ENCODE measurements around the gene VAX1.
"Not testable (repeated sequence)": the region's sequence is repeated elsewhere in the genome, so short reads cannot be mapped to it uniquely, and the experiment has no call there.

Gene VAX1, protein sequence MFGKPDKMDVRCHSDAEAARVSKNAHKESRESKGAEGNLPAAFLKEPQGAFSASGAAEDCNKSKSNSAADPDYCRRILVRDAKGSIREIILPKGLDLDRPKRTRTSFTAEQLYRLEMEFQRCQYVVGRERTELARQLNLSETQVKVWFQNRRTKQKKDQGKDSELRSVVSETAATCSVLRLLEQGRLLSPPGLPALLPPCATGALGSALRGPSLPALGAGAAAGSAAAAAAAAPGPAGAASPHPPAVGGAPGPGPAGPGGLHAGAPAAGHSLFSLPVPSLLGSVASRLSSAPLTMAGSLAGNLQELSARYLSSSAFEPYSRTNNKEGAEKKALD
- 0 to 0.13 (median 0) reads per million in 18 experiments for total RNA-seq

DNA sequence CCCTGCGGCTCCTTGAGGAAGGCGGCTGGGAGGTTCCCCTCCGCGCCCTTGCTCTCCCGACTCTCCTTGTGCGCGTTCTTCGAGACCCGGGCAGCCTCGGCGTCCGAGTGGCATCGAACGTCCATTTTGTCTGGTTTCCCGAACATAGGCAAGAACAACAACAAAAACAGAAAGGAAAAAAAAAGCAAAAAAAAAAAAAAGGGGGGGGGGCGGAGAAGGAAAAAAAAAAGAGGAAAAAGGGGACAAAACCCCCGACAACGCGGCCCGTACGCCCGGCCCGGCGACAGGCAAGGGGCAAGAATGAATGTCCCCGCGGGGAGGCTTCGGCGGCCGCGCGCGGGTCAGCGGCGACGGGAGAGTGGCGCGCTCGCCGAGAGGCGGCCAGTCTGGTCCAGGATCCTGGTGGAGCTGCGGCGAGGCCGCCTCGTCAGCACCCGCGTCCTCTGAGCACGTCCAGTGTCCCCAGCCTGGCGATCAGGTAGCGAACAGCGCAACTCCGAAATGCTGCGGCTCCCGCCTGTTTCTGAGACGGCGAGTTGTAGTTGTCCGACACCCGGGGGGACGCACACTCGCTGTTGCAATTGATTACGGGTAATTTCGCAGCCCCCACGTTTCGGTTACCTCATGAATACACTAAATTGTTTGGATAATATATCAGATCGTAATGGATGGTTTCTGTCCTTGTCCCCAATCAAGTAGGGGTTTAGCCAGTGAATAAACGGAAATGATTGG lies at the start of gene VAX1:
VAX1 (minus strand) TSS at position 360 of the 732 bp plus-strand sequence; CDS start at position 146, 214 bp downstream.
- DNase-seq, result no peak

DNA sequence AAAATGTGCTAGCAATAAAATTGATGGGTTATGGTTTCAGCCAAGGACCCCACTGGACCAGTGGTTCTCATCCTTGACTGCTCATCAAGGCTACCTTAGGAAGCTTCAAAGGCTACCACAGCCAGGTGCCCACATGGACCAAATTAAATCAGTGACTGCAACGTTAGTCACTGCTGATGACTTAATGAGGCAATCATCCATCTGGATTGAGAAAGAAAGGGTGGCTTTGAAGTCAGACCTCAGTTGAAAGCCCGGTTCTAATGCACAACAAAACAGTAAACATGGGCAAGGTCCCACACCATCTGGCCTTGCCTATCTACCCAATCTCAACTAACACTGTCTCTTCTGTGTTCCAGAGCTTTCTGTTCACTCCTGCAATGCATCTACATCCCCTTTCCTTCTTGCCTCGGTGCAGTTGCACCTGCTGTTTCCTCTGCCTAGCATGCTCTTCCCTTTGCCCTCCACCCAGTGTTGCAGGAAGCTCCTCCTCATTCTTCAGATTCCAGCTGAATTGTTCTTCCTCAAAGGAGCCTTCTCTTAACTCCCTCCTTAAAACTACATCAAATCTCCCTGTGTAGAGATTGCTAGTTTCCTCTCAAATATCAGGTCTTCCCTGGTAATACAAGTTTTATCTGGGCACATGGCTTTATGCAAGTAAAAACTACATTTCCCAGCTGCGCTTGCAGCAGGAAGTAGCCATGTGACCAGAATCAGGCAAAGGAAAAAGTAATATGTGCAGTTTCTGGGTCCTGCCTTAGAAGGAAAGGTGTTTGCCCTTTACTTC lies 49.0 kb upstream of the VAX1 start:
- no peak for DNase-seq

DNA sequence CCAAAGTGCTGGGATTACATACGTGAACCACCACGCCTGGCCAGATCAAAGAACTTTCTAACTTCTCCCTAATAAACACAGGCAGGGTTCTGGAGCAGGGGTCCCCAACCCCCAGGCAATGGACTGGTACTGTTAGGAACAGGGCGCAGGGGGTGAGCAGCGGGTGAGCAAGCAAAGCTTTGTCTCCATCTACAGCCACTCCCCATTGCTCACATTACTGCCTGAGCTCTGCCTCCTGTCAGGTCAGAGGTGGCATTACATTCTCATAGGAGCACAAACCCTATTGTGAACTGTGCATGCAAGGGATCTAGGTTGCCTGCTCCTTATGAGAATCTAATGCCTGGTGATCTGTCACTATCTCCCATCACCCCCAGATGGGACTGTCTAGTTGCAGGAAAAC lies 47.7 kb upstream of the VAX1 start:
- not testable (repeated sequence) for DNase-seq

DNA sequence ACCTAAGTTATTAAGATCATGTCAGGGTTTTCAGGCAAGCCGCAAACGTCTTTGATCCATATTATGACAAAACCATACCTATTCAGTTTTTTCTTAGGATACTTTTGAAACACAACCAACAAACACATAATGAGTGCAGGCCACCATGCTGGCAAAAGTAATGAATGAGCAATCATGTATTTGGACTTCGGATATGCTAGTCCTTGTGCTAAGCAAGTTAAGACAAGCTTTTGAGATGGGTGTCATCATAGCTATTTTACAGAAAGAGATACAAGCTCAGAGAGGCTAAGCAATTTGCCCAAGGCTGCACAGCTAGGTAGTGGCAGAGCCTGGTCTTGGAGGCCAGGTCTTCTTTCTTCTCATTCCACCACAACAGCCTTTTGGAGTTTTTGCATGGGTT lies 46.8 kb upstream of the VAX1 start:
- DNase-seq, result no peak

DNA sequence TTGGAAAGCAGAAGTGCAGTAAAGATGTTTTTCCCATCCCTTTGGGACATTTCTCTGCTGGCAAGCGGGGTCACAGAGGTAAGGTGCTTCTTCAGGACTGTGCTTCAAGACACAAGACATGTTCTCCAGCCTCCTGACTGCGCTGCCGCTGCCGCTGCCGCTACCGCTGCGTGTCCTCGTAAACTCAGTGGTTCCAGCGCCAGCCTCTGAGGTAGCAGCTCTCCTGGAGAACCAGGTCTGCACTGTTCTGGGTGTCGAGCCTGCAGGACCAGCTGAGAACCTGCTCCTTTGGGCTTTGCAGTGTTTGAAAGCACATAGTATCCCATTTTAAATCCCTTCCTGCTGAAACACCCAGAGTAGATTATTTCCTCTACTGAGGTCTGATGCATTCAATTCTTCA lies 46.2 kb upstream of the VAX1 start:
- no peak for DNase-seq

DNA sequence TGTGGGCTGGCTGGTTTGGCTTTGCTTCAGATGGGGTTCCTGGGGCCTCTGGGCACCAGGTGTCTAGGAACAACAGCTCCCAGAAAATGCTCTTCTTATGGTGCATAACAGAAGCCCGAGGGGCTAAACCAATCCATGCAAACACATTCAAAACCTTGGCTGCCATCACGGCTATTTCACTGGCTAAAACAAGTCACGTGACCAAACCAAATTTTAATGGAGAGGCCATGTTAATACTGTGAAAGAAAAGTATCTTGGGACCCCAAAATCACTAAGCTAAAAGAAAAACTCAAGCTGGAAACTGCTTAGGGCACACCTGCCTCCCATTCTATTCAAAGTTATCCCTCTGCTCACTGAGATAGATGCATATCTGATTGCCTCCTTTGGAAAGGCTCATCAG lies 40.1 kb upstream of the VAX1 start:
- no peak for DNase-seq

DNA sequence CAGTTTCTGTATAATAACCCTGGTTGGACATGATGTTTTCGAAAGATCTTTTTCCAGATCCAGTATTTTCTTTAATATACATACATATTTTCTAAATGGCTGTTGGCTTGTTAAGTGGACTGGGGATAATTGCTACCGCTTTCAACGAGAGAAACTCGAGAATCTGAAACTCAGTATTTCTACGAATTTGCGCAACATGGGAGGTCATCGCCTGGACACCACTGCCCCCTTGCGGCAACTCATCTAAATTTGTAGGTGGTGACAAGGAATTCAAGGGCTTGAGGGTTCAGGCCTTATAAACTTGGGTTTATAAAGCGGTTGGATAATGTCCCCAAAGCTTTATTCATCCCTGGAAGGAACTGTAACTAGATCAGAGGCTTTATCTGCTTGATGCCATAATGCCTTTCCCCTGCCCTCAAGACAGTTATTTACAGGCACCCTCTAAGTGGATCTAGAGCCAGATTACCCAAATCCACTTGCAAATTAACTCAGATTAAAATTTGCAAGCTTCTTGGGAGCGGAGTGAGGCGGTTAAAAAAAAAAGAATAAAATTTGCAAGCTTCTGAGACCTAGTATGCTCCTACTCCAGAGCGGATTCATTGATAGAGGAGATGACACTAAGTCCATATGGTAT lies 37.9 kb upstream of the VAX1 start:
- DNase-seq, result peak; percentile 80 to 84

DNA sequence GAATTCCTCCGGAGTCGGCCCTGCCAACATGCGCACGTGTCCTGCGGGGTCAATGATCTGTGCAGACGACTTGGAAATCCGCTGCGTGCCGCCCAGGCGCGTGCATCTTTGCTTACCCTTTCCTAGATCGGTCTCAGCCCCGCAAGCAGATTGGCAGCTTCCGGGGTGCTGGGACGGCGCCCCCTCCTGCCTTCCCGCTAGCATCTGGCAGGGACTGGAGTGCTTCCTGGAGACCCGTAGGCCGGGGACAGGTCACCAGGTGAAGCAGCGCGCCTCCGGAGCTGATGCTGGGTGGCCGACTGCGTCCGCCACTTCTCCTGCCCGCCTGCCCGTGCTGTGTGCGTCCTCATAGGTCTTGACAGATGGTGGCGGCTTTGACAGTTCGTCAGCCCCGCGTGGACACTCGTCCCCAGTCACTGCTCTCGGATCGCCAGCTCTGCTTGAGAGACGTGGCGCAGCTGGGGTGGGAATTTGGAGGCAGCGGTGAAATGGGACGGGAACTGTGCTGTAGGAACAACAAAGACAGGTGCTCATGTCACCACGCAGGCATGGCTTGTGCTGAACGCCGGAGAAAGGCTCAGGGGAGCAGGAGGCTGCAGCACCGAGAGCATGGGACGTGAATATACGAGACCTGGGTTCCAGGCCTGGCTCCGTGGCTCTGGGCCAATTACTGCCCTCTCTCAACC lies 37.3 kb upstream of the VAX1 start:
- DNase-seq, result no peak

DNA sequence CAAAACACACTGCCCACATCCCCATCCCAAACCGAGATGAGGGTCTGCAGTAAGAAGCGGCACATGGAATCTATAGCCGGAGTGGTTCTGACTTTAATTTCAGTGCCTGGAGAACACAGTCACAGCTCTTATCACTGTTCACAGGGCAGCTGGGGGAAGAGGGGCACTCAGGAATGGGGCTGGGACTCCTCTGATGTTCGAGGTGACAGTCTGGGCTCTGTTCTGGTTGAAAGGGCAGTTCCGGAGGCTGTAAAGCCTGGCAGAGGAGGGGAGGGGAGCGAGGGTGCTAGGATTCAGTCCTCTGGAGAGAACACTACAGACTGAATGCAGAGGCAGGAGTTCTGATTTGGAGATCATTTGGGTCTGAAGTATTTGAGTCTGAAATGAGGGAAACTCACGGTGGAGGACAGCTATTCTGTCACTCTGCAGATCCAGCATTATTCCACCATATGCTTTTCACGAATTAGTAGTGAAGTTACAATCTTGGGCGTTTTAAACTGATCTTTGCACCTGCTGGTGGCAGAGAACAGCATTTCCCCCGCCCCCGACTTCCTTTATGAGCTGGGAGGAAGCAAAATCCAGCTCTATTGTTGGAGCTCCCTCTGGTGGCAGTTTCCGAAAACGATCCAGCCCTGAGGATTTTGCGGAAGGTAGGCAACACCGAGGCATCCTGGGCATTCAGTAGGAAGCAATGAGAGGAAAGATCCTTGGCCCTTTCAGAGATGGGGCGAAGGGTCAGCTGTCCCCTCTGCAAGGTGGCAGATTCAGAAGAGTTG lies 36.6 kb upstream of the VAX1 start:
- peak; percentile 88 to 91 for DNase-seq

DNA sequence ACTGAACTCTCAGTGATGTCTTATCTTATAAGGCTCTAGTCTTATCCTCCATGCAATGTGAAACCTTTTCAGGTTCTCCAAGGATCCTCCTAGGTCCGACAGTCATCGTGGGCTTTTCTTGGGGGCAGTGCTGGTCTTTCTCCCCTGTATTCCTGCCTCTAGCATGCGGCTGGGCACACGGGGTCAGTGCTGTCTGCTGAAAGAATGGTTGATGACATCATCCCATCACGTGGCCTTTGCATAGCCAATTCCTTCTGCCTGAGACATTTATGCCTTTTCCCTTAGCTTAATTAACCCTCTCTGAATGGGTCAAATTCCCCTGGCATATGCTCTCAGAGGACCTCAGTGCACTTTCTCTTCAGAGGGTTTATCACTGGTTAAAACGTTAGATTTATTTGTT lies 32.2 kb upstream of the VAX1 start:
- DNase-seq, result no peak

DNA sequence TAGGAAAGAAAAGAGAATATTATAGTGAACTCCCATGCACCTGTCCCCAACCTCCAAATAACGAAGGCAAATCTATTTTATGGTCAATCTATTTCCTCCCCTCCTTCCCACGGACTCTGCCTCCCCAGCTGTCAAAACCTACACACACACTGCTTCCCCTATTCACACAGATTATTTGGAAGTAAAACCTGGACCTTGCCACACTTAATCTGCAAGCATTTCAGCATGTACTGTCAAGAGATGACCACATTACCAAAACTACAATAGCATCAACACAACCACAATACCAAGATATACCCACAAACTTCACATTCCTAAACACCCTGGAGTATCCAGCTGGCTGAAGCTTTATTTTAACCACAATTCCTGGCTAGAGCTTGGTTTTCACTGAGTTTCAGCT lies 31.4 kb upstream of the VAX1 start:
- peak; percentile 31 to 33 for DNase-seq

DNA sequence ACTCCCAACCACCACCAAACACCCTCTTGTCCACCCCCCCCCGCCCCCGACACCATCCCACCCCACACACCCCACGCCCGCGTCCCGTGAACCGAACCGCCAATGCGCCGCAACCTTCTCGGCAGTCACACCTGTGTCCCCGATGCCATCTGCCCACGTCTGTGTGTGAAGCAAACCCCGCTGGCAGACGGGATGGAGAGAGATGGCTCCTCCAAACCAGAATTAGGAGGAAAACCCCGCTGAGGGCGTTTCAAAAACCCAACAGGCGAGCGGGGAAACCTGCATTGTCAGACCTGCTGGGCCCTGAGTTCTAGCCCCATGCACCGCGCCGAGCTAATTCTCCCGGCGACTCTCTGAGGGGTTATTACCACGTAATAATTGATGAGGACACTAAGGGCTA lies 30.7 kb upstream of the VAX1 start:
- no peak for DNase-seq

DNA sequence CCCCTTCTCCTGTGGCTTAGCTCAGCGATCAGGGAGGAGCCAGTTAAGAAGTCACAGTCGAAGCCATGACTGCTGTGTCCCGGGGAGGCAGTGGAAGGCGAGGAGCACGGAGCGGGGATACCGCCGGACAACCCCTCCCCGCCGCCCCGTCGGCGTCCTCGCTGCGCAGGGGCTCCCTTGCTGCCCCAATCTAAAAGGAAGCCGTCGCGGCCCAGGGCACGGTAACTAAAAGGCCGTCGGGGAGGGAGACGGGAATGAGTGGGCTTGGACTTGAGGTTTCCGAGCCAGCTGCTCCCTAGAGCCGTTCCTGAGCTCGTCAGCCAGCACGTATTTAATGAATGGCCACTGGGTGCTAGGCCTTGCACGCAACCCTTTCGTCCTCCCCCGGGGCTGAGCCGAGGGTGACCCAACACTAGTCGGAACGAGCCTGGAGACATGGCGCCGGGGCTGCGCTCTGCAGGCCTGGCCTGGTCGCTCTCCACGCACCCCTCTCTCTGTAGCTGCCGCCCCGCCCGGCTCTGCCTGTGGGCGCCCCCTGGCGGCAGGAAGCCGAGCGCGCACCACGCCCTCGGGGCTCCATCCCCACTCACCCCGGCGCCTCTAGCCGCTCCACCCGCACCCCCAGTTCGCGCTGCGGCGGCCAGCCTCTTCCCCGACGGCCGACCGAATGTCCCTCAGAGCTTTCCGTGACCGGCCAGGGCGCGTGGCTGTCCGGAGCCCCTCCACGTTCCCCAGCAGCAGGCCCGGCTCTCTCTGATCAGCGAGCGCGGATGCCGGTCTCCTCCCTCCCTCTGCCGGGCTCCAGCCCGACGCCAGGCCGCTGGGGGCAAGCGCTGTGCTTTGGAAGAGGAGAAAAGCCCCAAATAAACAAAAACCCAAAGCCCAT lies 30.0 kb upstream of the VAX1 start:
- DNase-seq, result peak; percentile 51 to 62

DNA sequence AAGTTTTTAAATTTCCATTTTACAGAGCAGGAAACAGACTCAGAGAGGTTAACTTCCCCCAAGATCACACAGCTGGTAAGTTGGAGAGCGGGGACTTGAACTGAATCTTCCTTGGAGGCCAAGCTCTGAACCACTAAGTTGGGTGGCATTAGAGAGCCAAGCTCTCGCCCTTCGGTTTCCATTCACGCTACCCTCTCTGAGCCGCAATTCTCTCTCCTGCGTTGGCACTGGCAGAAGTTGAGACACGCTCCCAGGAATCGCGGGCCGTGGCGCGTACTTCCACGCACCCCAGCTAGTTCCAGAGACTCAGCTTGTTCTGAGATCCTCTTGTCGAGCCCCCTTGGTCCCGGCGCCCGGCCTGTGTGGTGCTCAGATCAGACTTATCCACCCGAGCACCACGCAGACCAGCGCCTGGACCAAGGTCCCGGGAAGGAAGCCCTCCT lies 29.3 kb upstream of the VAX1 start:
- DNase-seq, result no peak

DNA sequence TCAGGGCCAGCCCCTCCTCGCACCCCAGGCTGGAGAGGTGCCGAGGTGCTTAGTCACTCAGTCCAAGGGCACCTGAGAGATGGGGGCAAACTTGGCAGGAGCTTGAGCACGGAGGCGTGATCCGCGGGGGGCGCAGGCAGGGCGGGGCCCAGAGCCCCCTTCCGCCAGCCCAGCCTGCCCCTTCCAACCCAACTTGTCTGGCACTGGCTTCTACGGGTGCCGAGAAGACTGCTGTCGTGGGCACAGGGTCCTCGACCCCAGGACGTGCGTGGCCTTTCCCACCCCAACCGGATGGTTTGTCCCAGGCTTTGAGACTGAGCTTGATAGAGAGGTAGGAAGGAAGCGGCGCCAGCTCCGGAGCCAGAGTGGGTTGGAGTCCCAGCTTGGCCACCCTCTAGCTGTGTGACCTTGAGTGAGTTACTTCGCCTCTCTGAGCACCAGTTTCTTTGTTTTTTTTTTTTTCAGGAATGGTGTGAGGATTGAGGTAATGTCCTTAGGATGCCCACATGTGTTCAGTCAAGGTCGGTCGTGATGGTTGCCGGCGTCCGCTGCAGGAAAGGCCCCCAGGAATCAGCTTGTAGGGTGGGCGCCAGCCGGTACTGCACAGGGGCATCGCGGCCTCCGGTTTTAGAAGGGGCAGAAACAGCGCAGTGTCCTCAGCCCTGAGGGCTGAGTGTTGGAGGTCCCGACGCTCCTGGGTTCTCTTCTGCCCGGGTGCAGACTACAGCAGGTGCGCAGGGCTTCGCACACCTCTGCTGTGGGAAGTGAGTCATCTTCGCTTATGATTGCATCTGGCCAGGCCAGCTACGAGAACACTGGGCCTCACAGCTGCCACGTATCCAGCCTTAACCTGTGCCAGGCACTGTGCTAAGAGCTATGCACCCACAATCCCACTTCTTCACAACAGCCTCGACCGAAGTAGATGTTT lies 28.6 kb upstream of the VAX1 start:
- no peak for DNase-seq

DNA sequence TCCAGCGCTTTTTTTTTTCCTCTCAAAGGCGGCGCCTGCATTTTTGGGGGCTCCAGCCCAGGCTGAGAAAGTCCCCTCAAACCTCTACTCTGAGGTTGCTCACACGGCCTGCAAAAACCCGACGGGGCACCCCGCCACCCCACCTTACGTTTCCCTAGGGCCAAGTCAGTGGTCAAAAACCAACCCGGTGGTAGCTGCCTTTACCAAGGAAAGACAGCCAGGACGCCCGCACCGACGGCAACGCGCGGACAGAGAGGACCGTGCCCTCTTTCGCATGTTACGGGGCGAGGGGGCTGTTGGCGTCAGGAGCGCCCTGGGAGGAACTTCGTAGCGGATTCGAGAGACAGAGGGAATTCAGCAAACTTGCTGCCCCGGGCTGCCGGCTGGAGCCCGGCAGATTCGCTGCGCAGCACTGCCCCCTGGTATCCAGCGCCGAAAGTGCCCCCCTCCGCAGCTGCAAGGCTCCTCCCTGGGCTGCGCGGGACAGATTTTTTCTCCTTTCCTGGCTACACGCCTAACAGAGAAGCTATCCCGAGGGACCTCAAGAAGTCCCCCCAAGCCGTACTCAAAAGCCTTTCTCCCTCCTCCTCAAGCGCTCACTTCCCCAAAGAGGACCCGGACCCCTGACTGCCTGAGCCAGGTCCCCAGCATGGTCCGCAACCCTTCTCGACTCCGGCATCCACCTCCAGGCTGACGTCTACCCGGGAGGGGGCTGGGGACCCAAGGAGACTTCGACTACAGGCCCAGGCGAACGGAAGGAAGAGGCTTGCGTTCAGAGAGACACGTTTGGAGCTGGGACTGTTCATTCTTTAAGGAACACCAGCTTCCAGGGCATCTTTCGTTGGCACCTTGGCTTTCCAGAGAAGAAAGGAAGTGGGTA lies 27.7 kb upstream of the VAX1 start:
- DNase-seq, result peak; percentile 57 to 65

DNA sequence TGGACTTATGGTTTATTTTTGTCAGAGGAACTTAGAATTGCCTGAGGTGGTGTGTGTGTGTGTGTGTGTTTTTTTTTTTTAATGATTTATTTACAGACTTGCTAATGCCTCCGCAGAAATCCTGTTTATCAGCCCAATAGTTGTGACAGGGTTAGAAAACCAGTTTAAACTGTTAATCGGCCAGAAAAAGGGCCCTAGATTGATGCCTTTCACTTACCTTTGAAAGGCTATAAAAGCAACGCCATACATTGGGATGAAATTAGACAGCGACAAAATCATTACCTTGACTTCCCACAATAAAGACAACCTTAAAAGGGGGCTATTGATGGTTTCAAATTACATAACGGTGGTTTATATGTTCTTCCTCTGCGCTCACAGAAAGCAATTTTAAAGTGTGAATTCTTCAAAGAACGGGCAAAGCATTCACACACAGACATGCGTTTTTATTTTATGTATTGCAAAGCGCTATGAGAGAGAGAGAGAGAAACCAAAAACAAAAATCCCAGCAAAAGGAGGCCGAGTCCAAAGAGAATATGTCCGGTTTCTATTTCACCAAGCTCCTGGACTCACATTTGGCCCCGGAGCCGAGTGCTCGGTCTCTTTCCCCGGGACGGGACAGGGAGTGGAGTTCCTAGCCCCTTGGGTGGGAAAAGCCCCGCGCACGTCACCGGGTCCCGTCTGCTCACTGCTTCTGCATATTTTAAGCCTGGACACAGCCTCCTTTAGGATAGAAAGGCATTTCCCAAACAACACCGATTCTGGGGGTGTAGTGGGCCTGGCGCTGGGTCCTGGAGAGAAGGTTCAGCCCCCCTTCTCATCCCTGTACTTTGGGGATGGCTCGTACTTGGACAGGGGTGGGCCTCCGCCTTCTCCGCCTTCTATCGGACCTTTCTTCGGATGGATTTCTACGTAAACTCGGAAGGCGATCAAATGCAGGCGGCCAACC lies 26.8 kb upstream of the VAX1 start:
- DNase-seq, result no peak
